AG09319 (cell line): ENCODE data around the gene PLAAT5.
A peak's percentile ranks its signal among the peaks of the same experiment; 100 is the strongest.

ENCODE experiments used
- DNase-seq: peaks from one replicate; pipeline ENCODE4 v3.0.0-alpha.2; 2010; ENCODE audit warnings: low read depth; ENCODE audit errors: extremely low read depth
- TF ChIP-seq, protein P1 (sequence below): IDR thresholded peaks from 2 replicates; pipeline ENCODE4 v1.5.1; 2011; ENCODE audit warnings: low read depth, mild to moderate bottlenecking, inconsistent platforms, low read length, moderate library complexity

PLAAT5 gene

DNA sequence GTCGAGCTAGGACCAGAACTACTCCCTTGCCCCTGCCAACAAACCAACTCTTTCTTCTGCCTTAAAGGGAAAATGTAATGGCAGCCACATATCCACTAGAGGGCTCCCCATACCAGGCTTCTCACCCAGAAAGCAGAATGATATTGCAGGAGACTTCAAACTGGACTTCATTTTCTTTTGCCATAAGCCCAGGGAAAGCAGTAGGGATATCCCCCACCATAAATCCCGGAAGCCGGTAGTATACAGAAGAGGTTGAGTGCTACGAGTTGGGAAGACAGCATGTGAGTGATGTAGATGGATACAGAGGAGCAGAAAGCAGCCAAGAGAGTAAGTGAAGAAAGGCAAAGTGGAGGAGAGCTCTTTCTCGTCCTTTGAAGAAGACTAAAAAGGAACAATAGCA is 12.1 kb downstream of the PLAAT5 start:
- DNase-seq: peak; percentile 55
- TF ChIP-seq, protein P1, sequence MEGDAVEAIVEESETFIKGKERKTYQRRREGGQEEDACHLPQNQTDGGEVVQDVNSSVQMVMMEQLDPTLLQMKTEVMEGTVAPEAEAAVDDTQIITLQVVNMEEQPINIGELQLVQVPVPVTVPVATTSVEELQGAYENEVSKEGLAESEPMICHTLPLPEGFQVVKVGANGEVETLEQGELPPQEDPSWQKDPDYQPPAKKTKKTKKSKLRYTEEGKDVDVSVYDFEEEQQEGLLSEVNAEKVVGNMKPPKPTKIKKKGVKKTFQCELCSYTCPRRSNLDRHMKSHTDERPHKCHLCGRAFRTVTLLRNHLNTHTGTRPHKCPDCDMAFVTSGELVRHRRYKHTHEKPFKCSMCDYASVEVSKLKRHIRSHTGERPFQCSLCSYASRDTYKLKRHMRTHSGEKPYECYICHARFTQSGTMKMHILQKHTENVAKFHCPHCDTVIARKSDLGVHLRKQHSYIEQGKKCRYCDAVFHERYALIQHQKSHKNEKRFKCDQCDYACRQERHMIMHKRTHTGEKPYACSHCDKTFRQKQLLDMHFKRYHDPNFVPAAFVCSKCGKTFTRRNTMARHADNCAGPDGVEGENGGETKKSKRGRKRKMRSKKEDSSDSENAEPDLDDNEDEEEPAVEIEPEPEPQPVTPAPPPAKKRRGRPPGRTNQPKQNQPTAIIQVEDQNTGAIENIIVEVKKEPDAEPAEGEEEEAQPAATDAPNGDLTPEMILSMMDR: peak; percentile 95

DNA sequence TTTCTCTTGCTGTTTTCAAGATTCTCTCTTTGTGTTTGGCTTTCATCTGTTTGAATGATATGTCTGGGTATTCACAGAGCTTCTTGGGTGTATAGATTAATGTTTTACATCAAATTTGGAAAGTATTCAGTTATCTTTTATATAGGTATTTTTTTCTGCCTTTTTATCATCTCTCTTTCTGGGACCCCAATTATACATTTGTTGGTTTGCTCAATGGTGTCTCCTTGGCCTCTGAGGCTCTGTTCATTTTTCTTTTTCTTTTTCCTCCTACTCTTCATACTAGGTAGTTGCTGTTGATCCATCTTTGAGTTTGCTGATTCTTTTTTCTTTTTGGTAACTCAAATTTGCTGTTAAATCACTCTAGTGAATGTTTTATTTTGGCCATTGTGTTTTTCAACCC is 14.3 kb downstream of the PLAAT5 start:
- TF ChIP-seq, protein P1: no peak
- DNase-seq: no peak

DNA sequence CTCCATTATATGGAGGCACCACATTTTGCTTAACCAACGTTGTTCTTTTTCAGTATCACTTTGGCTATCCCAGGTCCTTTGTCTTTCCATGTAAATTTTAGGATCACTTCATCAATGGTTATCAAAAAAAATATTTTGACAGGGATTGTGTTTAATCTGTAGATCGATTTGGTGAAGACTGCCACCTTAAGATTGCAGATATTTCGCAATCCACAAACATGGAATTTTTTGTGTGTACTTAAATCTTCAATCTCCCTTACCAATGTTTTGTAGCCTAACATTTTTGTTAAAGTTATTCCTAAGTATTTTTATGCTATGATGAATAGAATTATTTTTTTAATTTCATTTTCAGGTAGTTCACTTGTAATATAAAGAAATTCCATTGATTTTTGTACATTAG is 18.6 kb downstream of the PLAAT5 start:
- TF ChIP-seq, protein P1: no peak
- no peak for DNase-seq

DNA sequence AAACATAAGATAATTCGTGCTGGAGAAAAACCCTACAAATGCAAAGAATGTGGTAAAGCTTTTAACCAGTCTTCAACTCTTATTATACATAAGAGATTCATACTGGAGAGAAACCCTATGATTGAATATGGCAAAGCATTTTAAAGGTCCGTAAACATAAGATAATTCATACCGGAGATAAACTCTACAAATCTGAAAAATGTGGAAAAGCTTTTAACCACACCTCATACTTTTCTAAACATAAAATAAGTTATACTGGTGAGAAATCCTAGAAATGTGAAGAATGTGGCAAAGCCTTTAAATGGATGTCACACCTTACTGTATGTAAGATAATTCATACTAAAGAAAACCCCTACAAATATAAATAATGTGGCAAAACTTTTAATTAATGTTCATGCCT is 20.7 kb downstream of the PLAAT5 start:
- DNase-seq: no peak
- TF ChIP-seq, protein P1: no peak

DNA sequence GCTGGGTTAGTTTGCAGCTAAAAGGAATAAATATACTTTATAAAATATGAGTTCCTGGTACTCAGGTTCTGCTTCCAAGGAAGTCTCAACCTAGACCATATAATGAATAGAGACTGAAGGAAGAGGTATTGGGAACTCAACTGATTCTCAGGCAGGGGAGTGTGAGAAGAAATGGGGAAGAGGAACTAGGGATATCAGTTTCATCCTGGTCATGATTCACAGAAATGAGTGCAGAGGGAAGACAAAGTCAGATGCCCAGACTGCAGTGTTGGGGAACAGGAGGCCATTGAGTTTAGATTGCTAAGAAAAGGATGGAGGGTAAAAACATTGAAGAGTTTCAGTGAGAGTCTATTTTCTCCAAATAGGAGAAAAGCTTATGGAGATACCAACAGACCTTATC is 28.8 kb downstream of the PLAAT5 start:
- no peak for DNase-seq
- TF ChIP-seq, protein P1: no peak

DNA sequence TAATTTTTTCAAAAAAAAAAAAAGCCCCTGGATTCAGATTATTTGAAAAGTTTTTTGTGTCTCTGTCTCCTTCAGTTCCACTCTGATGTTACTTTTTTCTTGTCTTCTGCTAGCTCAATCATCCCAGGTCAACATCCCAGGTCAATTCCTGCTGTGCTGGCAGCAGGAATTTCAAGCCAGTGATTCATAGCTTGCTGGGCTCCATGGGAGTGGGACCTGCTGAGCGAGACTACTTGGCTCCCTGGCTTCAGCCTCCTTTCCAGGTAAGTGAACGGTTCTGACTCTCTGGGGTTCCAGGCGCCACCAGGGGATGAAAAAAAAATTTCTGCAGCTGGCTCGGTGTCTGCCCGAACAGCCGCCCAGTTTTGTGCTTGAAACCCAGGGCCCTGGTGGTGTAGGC is 31.4 kb downstream of the PLAAT5 start:
- TF ChIP-seq, protein P1: no peak
- no peak for DNase-seq

DNA sequence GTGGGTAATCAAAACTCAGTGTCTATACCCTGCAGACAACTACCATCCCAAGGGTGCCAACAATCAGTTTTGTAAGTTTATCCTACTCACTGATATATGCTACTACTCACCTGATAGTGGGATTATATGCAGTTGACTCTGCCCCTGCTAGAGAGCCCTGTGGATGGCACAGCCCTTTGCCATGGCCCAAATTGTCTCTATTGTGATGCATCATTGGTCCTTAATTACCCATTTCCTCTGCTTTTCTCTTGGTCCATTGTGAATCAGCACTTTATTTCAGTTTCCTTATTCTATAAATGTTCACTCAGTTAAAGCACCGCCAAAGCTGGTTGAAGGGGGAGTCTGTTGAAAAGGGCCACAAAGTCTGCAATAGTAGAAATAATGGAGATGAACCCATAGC is 42.3 kb downstream of the PLAAT5 start:
- DNase-seq: no peak
- TF ChIP-seq, protein P1: no peak
